Epithelial cell of alveolus of lung (primary cell): Measurements from ENCODE around the gene LHX4. TPM values are rescaled to one million over a fixed set of nuclear protein-coding genes. Genes with fewer than 3 reads are reported as not detected.

Source experiments
- total RNA-seq: library from RNA; depleted of rRNA; stranded (reverse); fragments of >200 nt; gene quantifications from 2 replicates; pipeline ENCODE4 v1.2.1, GENCODE V29; 2015

The LHX4 gene
- not detected in 2 replicates for total RNA-seq

GRCh38 chr1:180229483-180230415, at the start of gene LHX4:
LHX4 (plus strand) TSS chr1:180230264; CDS start chr1:180230530, 266 bp downstream.

Other genes starting within 250 kb of the LHX4 start
- gene QSOX1, start 75.4 kb upstream of the LHX4 start, total RNA-seq: 541 and 1,612 TPM in 2 replicates